Suprapubic skin (tissue), 4 donors: ENCODE data around the gene SOX11.

ENCODE experiments used
- CTCF ChIP-seq, 2 donors: fragments of 200-600 bp in 1 of 2; fragments of 450-650 bp in 1 of 2; sonication (generic) in 1 of 2; IDR thresholded peaks; one replicate each; pipeline ENCODE4 v1.5.1; 2016 to 2019; ENCODE audit warnings: antibody characterized with exemption in 2 of 2, mild to moderate bottlenecking in 1 of 2, moderate library complexity in 1 of 2
- EP300 ChIP-seq: sonication (generic); formaldehyde crosslinking; IDR thresholded peaks from one replicate; pipeline ENCODE4 v1.6.1; 2017; ENCODE audit warnings: antibody characterized with exemption
- POLR2A ChIP-seq, 2 donors: fragments of 450-650 bp; IDR thresholded peaks; one replicate each; pipeline ENCODE4 v1.6.1; 2017; ENCODE audit warnings: antibody characterized with exemption in 2 of 2, mild to moderate bottlenecking in 2 of 2, moderate library complexity in 2 of 2
- POLR2AphosphoS5 ChIP-seq, 3 donors: sonication (generic); formaldehyde crosslinking; IDR thresholded peaks; one replicate each; pipeline ENCODE4 v1.6.1; 2017; ENCODE audit warnings: antibody characterized with exemption in 3 of 3

- TF ChIP-seq CTCF (IDR thresholded peaks at IDR 0.05) = no peak
- no peak for TF ChIP-seq POLR2AphosphoS5 (IDR thresholded peaks at IDR 0.05)
- TF ChIP-seq EP300 = no peak
- TF ChIP-seq POLR2A (IDR thresholded peaks at IDR 0.05) = no peak
These were observed 6.0 kb downstream of the SOX11 start for GRCh38 chr2:5698134-5698533.
